Kidney epithelial cell (primary cell): Measurements from ENCODE around the gene IDS. TPM values are rescaled to one million over a fixed set of nuclear protein-coding genes. Genes with fewer than 3 reads are reported as not detected.

Source experiments
- DNase-seq: peaks from one replicate; pipeline ENCODE4 v3.0.0-alpha.2; 2010; ENCODE audit warnings: low read depth
- H3K27me3 ChIP-seq: 2 replicates; pipeline ENCODE4 v1.6.0; 2011; ENCODE audit warnings: low read length; ENCODE audit not compliant: control insufficient read depth, insufficient read depth
- H3K36me3 ChIP-seq: 2 replicates; pipeline ENCODE4 v1.5.1; 2011; ENCODE audit warnings: low read length; ENCODE audit not compliant: control insufficient read depth, insufficient read depth
- H3K4me3 ChIP-seq: 2 replicates; pipeline ENCODE4 v1.5.1; 2011; ENCODE audit warnings: low read depth, mild to moderate bottlenecking, control low read depth, low read length
- CTCF ChIP-seq: IDR thresholded peaks from 2 replicates; pipeline ENCODE4 v1.5.1; 2011; ENCODE audit warnings: mild to moderate bottlenecking, moderate library complexity, low read length, control low read depth, inconsistent platforms; ENCODE audit not compliant: insufficient read depth, poor library complexity, severe bottlenecking
- total RNA-seq: library from RNA; depleted of rRNA; stranded (reverse); fragments of >200 nt; gene quantifications from 2 replicates; pipeline ENCODE4 v1.2.3, GENCODE V29; 2015

The IDS gene
- total RNA-seq, 1 donor from 2014 or later = 50.1 TPM

- Histone ChIP-seq H3K4me3 (no peak overlapping the region), H3K36me3 (no peaks in the 10 kb centered on the region), H3K27me3 (no peaks in the 10 kb centered on the region)
- TF ChIP-seq CTCF = no peak
- DNase-seq = no peak
Measured at GRCh38 chrX:149453906-149454822, 50.9 kb downstream of the IDS start.

- no peak for TF ChIP-seq CTCF
- peak; percentile 12 for DNase-seq
- no peak overlapping the region for H3K4me3 ChIP-seq
- no peaks in the 10 kb centered on the region for H3K36me3 ChIP-seq
- H3K27me3 ChIP-seq = no peaks in the 10 kb centered on the region
Measured at GRCh38 chrX:149453030-149453429, 52.1 kb downstream of the IDS start.

GRCh38 chrX:149433451-149433850, 71.7 kb downstream of the IDS start:
- TF ChIP-seq CTCF = no peak
- Histone ChIP-seq H3K36me3 (no peaks in the 10 kb centered on the region), H3K27me3 (no peaks in the 10 kb centered on the region), H3K4me3 (no peak overlapping the region)
- no peak for DNase-seq

GRCh38 chrX:149433051-149433450, 72.1 kb downstream of the IDS start:
- no peak for TF ChIP-seq CTCF
- Histone ChIP-seq H3K4me3 (no peak overlapping the region), H3K27me3 (no peaks in the 10 kb centered on the region), H3K36me3 (no peaks in the 10 kb centered on the region)
- DNase-seq = no peak

Other genes with a start within 250 kb of the IDS start
- gene EOLA1, start 35.7 kb upstream of the IDS start, total RNA-seq = 7.9 and 11.2 TPM in 2 replicates
- gene HSFX3, start 44.6 kb upstream of the IDS start, total RNA-seq = not detected in 2 replicates
- 0.17 TPM in 1 of 2 replicates, not detected in the other for gene MAGEA9B, start 82.2 kb upstream of the IDS start, total RNA-seq
- 0.17 TPM in 1 of 2 replicates, not detected in the other for gene HSFX2, start 90.0 kb upstream of the IDS start, total RNA-seq
- gene TMEM185A, start 126.5 kb upstream of the IDS start, total RNA-seq = 15.0 and 15.3 TPM in 2 replicates
- gene MAGEA11, start 206.8 kb upstream of the IDS start, total RNA-seq = not detected in 2 replicates